ENCODE measurements around the gene CLRN3. TPM values are rescaled to one million over a fixed set of nuclear protein-coding genes. Genes with fewer than 3 reads are reported as not detected.

CLRN3 gene
- total RNA-seq, 1 experiment from 2014 or later, result 0.52 TPM

DNA sequence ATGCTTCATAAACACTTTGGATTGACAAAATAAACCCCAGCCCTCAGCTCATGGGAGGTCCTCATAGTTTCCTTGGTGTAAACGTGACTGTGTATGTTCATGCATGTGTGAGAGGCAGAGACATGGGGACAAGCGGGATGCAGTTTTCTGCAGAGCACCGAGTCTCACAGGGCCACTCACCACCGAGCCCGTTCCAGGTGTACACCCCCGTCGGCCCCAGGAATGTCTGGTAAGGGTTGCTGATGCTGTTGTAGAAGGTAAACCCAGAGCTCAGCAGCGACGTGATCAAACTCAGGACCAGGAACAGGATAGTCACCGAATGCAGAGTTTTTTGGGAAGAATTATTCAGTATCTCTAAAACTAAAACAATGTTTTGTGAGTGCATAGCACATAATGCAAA, 9.2 kb downstream of the CLRN3 start:
- no peak for DNase-seq
- Mint-ChIP-seq H3K4me1 (ENCODE audit: low read depth, unreplicated experiment) (peaks cover 10% of the 10 kb centered on the region), H3K27me3 (ENCODE audit: unreplicated experiment) (peaks cover under 1% of the 10 kb centered on the region), H3K27ac (ENCODE audit: unreplicated experiment) (no peak overlapping the region), H3K9me3 (ENCODE audit: low read depth, unreplicated experiment) (no peaks in the 10 kb centered on the region), H3K36me3 (ENCODE audit: insufficient read depth, unreplicated experiment) (no peaks in the 10 kb centered on the region), H3K4me3 (ENCODE audit: low read depth, unreplicated experiment) (no peak overlapping the region)
- no TSS peak for BruUV-seq (replicated peaks)
- intact Hi-C loops (cut with micrococcal nuclease; ENCODE audit: unreplicated experiment), result no loop called here
- TF ChIP-seq, protein P1, sequence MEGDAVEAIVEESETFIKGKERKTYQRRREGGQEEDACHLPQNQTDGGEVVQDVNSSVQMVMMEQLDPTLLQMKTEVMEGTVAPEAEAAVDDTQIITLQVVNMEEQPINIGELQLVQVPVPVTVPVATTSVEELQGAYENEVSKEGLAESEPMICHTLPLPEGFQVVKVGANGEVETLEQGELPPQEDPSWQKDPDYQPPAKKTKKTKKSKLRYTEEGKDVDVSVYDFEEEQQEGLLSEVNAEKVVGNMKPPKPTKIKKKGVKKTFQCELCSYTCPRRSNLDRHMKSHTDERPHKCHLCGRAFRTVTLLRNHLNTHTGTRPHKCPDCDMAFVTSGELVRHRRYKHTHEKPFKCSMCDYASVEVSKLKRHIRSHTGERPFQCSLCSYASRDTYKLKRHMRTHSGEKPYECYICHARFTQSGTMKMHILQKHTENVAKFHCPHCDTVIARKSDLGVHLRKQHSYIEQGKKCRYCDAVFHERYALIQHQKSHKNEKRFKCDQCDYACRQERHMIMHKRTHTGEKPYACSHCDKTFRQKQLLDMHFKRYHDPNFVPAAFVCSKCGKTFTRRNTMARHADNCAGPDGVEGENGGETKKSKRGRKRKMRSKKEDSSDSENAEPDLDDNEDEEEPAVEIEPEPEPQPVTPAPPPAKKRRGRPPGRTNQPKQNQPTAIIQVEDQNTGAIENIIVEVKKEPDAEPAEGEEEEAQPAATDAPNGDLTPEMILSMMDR (IDR thresholded peaks at IDR 0.05; ENCODE audit: unreplicated experiment), result no peak
- CTCF ChIA-PET, result no interaction called here

DNA sequence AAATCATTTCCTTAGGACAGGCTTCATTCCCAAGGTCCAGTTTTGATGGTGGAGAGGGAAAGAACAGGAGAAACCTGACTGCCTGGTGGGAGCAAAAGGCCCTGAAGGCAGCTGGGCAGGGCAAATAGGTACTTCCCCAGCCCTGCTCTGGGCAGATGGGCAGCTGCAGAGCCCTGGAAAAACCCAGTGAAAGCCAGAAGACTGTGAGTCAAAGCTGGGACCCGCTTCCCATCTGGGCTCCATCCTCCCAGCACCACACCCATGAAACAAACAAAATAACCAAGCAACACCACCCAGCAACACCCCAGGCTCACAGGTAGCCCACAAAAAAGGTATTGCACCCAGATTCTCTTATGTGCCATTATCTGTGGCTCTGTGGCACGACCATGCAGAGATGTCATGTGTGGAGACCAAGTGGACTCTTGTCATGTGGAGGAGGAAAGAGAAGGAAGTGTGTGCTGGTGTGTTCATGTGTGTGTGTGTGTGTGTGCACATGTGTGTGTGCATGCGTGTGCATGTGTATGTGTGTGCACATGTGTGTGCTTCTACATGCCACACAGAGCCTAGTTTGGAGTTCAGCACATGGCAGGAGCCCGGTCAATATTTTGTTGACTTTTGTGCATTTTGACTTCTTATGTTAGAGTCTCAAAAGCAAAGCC, 9.8 kb downstream of the CLRN3 start:
- Mint-ChIP-seq H3K9me3 (ENCODE audit: low read depth, unreplicated experiment) (no peaks in the 10 kb centered on the region), H3K4me1 (ENCODE audit: low read depth, unreplicated experiment) (peaks cover 10% of the 10 kb centered on the region), H3K4me3 (ENCODE audit: low read depth, unreplicated experiment) (no peak overlapping the region), H3K27ac (ENCODE audit: unreplicated experiment) (no peak overlapping the region), H3K27me3 (ENCODE audit: unreplicated experiment) (peaks cover 6% of the 10 kb centered on the region), H3K36me3 (ENCODE audit: insufficient read depth, unreplicated experiment) (no peaks in the 10 kb centered on the region)
- intact Hi-C loops (cut with micrococcal nuclease; ENCODE audit: unreplicated experiment), result no loop called here
- DNase-seq, result no peak
- TF ChIP-seq, protein P1 (IDR thresholded peaks at IDR 0.05; ENCODE audit: unreplicated experiment), result no peak
- CTCF ChIA-PET, result no interaction called here
- BruUV-seq (replicated peaks), result no TSS peak

DNA sequence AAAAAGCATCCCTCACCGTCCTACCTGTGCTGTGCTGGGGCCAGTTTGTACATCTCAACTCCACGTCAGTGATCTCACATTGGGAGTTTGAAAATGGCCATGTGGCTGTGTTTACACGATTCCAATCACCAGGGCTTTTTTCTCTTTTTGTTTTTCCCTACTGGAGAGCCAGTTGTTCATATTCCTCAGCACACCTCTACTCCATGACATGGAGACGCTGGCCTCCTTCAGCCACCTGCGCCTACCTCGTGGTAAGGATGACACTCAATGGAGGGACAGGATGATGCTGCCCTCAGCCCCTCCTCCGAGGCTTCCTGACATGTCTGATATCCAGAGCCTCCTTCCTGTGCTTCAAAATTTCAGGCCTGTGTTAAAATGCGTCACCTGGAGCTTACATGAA, 10.3 kb downstream of the CLRN3 start:
- intact Hi-C loops (cut with micrococcal nuclease; ENCODE audit: unreplicated experiment), result no loop called here
- TF ChIP-seq, protein P1 (IDR thresholded peaks at IDR 0.05; ENCODE audit: unreplicated experiment), result no peak
- CTCF ChIA-PET, result no interaction called here
- peaks cover 9% of the 10 kb centered on the region for H3K27me3 Mint-ChIP-seq (ENCODE audit: unreplicated experiment)
- H3K4me3 Mint-ChIP-seq (ENCODE audit: low read depth, unreplicated experiment), result no peak overlapping the region
- H3K4me1 Mint-ChIP-seq (ENCODE audit: low read depth, unreplicated experiment), result peaks cover 10% of the 10 kb centered on the region
- H3K36me3 Mint-ChIP-seq (ENCODE audit: insufficient read depth, unreplicated experiment), result no peaks in the 10 kb centered on the region
- H3K27ac Mint-ChIP-seq (ENCODE audit: unreplicated experiment), result no peak overlapping the region
- BruUV-seq (replicated peaks), result no TSS peak
- DNase-seq, result no peak
- no peaks in the 10 kb centered on the region for H3K9me3 Mint-ChIP-seq (ENCODE audit: low read depth, unreplicated experiment)

DNA sequence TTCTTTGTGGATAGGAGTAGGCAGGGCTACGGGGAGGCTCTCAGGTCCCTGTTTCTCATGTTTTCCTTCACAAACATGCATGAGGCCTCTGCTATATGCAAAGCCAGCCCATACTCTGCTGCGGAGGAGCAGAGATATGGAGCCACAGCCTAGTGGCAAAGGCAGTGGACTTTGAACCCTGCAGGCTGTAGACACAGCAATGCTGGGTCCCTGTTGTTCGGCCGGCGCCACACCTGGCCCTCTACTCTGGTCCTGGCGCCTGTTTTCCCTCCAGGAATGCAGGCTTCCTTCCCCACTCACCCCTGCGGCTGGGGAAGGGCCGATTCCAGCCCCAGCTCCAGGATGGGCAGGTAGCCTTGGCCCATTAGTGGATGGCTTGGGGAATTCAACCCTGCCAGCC, 11.5 kb downstream of the CLRN3 start:
- no peak for DNase-seq
- Mint-ChIP-seq H3K4me3 (ENCODE audit: low read depth, unreplicated experiment) (no peak overlapping the region), H3K27ac (ENCODE audit: unreplicated experiment) (no peak overlapping the region), H3K9me3 (ENCODE audit: low read depth, unreplicated experiment) (no peaks in the 10 kb centered on the region), H3K36me3 (ENCODE audit: insufficient read depth, unreplicated experiment) (no peaks in the 10 kb centered on the region), H3K27me3 (ENCODE audit: unreplicated experiment) (peaks cover 9% of the 10 kb centered on the region), H3K4me1 (ENCODE audit: low read depth, unreplicated experiment) (peaks cover 3% of the 10 kb centered on the region)
- BruUV-seq (replicated peaks), result no TSS peak
- TF ChIP-seq, protein P1 (IDR thresholded peaks at IDR 0.05; ENCODE audit: unreplicated experiment), result no peak
- CTCF ChIA-PET, result interaction anchor here (0.6 kb wide), 1 partner anchor 241 kb away, joined by 3 read pairs; no protein-coding TSS in a partner anchor
- intact Hi-C loops (cut with micrococcal nuclease; ENCODE audit: unreplicated experiment), result no loop called here

Measured in Calu3 (cell line).